ENCODE measurements around the gene CREB3L2.
A peak's percentile ranks its signal among the peaks of the same experiment; 100 is the strongest.

The CREB3L2 gene

DNA sequence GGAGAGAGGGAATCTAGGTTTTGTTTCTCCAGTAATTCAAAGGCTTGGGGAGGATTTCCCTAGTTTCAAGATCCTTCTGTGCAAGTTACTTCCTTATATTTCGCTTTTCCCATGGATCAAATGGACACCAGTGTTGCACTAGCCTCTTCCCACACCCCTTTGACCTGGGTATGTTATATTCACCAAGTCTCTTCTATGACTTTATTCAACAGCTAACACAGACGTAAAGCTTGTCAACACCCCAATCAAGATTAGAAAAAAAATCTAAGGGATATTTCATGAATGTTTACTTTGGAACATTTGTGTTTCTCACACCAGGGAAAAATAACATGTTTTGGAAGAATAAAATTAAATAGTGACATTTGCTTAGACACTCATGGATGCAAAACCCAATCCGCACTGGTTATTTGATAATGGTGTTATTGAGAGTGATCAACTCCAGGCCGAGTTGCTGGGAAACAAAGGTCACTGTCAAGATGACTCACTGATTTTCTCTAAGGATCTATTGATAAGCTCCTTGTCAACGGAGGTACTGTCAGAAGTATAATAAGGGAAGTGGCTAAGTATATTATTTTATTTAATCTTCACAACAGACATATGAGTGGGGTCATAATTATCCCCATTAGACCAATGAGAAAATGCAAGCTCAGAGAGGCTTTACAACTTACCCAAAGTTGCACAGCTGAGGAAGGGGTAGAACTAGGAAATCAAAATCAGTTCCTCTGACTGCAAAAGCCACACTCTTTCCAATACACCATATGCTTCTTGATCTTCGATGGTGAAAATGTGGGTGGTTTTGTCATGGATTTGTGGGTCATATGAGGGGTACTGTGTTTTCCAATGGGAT, 52.2 kb downstream of the CREB3L2 start:
- no peak for DNase-seq

DNA sequence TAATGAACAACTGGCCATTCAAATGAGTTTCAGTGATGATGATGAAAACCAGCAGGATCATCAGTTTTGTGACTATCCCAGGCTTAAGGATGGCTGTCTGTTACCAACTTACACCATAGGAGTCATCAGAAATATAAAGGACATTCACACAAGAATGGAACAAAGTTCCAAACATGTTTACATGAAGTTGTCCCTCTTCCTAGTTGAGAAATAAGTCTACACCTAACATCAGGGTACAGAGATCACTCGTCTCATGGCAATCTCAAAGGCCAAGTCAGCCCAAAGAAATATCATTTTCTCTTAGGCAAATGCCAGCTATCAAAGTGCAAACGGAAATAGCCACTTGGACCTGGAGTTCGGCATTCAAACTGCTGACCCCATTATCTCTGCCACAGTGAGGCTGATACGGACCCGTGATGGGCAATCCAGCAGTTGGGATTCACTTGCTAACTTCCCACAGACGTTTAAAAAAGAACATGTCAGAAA, 53.0 kb downstream of the CREB3L2 start:
- DNase-seq, result no peak

DNA sequence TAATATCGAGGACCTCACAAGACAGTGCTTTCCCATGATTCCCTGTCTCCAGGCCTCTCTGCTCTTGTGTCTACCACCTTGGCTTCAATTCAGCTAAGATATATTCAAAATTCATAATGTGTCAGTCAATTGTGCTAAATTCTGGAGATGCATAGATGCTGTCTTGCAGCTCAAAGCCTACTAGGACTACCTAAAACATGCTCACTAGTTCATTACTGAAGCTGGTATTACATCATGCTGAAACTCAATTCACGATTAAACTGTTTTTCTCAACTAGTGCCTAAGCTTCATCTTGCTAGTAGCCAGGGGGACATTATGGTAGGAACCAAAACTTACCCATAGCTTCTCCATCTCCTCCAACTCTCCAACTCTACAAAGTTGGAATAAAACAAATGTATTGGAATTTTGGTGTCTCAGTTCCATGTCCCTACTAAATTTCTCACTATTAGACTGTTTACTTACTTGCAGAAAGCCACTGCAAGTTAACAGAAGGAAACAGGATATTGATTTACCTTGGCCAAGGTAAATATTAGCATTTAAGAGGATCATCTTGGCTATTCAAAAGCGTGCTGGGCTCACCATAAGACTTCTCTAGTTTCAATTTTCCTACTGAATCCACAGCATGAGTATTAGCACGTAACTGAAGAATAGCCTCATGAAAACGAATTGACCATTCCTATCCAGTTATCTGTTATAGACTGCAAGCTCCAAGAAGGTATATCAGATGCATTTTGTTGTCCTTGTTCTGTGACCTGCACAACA, 53.6 kb downstream of the CREB3L2 start:
- no peak for DNase-seq

DNA sequence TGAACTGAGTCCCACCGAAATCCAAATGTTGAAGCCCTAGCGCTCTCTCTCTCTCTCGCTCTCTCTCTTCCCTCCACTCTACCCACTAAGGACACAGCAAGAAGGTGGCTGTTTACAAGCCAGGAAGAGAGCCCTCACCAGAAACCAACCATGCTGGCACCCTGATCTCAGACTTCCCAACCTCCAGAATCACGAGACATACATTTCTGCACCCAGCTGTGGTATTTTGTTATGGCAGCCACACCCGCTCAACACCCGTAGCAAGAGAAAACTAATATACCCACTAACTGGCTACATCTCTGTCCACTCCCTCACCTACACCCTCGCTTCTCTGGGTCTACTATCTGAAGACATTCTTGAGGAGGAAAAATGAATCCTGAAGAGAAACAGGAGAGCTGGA, 54.8 kb downstream of the CREB3L2 start:
- DNase-seq, result no peak

DNA sequence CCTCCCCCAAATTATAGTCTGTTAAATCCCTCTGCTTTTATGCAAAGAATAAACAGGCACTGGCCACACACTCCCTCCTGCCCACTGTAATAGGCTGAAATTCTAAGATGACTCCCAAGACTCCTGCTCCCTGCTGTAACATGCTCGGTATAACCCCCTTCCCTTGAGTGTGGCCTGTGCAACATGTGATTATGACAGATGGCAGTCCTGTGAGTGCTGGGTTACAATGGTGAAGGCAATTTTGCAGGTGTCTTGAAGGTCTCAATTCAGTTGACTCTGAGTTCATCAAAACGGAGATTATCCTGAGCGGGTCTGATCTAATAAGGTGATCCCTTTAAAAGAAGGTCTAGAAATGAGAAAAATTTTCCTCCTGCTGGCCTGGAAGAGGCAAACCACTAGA, 55.9 kb downstream of the CREB3L2 start:
- DNase-seq, result no peak

DNA sequence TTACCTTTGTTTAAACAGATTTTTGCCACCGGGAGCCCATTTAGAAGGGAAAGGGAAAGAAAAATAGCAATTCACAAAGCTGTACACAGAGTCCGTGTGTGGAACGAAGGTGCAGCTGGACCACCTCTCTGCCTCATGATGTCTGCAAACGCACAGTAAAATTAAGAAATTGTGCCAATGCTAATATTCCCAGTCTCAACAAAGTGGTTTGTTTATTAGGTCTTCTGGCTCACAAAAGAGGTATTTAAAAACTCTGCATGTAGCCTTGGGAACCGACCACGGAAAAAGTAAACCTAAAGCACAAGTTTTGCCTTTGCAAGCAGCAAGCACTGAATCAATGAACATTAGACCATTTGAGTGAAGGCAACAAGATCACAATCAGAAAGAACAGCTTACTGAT, 57.7 kb downstream of the CREB3L2 start:
- no peak for DNase-seq

DNA sequence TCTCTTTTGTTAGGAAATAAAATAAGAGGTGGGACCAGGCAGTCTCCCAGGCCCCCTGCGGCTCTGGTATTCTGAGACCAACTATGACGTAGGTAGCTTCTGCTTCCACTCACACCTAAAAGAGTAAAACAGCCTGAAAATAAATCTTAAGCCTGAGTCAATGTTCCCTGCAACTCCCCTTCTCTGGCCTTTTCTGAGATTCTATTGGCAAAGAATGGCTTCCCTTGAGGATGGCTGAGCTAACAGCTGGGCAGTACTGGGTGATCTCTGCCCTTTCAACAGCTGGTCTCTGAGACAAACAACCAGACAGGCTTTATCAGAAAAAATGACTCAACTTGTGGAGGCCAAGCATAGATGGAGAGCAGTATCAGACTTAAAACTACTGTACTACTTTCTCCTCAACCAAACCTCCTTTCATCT, 58.7 kb downstream of the CREB3L2 start:
- DNase-seq, result peak; percentile 44

DNA sequence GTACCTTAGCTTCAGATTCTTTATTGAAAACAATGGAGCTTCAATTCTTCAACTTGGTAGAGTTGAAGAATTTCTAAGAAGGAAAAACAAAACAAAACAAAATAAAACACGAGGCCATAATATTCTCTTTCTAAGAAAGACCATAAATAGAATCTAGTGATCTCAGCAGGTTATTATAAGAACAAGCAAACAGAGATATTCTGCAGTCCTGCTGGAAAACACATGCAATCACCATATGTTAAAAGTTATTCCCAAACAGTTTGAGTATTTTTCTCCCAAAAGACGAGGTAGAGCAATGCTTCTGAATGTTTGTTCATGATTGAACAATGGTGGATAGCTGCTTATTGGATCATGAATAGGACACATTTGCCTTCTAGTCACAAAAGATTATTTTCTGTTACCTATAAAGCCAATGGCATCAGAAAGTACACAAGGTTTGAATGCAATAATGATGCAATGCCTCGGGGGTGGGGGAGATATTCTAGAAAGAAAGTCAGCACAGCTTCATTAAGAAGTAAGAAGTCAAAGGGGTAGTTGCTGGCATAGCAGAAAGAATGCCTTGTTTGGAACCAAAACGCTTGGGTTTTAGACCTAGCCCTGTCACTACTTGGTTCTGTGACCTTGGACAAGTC, 59.3 kb downstream of the CREB3L2 start:
- no peak for DNase-seq

DNA sequence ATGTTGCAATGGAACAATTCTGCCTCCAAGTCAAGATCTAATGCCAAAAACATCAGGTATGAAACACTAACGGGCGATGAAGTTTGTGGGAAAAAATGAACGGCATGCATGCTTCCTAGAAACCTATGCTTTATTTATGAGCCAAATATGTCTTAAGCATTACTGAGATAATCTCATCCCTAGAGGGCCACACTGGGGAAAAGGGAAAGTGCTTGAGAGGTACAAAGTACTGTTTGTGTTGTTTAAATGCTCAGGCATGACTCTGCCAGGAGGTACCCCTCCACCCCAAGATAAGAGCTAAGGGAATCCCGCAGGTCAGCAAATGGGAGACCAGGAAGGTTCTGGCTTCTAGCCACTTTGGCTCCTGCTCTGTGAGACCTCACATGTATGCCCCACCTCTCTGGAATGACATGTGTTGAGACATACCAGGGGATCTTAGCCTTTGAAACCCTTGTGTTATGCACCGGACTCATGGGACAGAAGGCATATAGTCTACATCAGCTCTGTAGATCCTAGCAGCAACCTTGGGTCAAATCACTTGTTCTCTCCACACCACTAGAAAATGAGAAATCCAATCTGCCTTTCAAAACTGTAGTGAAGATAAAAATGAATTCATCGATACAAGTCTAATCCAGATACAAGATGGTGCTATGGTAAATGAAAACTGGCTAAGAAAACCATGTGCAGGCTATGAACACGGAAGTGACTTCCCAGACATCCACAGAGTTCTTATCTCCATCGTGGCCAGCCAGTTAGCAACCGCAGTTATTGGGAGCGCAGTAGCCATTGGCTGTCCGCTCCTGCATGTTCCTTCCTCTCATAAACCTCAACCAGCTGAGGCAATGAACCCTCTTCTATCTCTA, 61.0 kb downstream of the CREB3L2 start:
- peak; percentile 48 for DNase-seq

DNA sequence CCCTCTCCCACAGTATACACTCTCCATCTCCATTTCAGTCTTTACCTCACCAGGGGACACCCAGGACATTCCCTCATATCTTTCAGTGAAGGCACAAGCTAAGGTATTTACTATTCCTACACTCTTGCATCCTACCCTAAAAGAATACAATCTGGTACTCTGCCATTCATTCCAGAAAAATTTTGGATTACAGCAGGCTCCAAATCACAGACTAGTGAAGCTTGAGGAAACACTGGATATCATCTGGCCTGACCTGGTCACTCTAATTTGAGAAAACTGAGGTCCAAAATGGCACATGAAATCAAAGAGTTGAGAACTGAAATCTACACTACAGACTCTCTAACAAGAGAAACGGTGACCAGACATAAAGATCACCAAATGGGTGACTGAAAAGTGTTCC, 61.7 kb downstream of the CREB3L2 start:
- no peak for DNase-seq

DNA sequence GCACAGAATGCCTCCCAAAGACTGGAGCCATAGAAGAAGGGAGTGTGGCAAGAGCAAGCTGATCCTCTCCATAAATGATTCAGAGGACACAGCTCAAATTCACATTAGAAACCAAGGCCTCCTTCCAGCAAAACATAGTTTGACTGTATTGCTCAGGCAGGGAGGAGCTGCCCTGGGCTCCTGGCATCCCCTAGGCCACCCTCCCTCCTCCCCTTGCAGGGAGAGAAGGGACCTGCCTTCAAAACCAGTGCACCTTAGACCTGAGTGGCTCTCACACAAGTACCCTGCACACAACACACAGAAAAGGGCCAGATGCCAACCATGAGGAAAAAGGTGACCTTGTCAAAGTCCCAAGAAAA, 64.7 kb downstream of the CREB3L2 start:
- DNase-seq, result peak; percentile 31

DNA sequence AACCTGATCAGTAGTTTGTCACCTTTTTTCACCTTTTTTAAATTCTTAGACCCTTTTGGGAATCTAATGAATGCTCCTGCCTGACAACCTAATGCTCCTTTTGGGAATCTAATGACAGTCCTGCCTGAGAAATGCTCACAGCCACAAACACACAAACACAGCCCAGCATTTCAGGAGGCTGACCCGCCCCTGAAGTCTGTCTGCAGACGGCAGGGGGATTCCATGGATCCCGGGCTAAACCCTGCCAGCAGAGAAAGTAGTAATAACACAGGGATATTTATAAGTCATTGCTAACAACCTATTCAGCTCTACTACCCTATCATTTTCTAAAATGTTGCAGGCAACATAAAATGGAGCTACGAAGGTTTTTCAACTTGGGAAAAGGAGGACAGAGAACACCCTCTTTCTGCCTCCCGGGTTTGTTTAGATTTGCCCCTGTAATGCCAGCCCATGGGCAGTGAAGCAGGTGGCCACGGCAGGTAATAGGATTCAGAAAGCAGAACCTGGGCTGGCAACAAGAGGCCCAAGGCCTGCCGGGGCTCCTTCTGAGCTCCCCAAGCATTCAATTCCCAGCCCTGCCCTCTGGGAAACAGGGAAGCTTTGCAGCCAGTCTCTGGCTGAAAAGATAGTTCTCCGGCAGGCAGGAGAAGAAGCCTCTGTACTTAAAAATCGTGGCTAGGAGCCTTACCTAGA, 65.2 kb downstream of the CREB3L2 start:
- no peak for DNase-seq

DNA sequence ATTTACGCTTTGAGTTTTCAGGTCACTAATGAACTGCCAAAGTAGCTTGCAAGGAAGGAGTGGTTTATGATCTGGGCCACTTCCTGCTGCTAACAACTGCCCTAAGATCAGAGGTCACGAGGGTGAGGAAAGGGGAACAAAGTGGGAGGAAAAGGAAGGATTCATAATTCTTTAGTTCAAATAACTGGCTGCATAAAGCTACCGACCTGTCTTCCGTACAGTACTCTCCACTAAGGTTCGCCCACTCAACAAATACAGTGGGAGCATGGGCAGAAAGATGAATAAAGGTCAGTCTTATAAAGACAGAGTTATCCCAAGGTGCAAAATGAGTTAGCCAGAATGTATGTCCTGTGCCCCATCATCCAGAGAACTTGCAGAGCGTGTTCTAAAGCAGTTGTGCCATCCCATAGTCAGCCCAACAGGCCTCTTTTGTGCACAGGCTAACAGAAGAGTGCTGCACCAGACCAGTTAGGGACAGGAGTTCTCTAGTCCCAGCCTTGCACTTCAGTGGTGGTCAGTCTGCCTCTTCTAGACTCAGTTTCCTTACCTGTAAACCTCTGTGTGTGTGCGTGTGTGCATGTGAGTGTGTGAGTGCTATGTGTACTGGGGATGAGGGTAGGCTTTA, 65.9 kb downstream of the CREB3L2 start:
- DNase-seq, result no peak

DNA sequence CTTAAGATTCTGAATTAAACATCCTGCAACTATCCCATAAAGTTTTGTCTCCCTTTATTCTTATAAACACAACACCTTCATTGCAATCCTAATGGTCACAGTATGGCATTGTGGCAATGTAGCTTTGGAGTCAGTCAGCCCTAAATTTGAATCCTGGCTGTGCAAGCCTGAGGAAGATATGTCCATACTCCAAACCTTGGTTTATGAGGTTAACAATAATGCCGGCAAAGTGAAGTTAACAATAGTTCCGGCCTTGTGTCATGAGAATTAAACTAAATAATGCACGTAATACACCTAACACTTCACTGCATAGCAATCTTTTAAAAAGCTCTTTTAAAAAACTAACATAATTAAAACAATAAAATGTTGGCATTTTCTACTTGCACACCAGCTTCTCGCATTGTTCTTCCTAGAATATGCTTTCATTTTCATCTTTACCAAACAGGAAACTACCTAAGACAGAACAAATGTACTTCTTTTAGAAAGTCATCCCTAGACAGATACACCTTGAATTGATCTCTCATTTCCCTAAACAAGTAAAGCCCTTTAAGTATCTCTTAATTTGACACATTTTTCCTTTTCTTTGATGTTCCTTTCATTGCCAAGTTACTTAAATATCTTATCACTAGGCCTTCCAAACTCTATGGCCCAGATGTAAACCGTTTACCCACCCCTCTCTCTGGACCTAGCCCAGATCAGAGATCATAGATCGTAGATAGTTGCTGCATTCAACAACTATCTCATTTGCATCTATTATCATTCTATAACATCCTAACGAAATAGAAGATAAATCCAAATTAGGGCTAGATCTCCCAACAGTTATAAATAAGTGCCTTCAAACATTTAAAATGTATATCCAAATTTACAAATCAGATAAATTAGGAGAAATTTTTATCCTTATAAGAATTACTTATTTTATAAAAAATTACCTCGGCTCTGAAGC, 66.7 kb downstream of the CREB3L2 start:
- no peak for DNase-seq

DNA sequence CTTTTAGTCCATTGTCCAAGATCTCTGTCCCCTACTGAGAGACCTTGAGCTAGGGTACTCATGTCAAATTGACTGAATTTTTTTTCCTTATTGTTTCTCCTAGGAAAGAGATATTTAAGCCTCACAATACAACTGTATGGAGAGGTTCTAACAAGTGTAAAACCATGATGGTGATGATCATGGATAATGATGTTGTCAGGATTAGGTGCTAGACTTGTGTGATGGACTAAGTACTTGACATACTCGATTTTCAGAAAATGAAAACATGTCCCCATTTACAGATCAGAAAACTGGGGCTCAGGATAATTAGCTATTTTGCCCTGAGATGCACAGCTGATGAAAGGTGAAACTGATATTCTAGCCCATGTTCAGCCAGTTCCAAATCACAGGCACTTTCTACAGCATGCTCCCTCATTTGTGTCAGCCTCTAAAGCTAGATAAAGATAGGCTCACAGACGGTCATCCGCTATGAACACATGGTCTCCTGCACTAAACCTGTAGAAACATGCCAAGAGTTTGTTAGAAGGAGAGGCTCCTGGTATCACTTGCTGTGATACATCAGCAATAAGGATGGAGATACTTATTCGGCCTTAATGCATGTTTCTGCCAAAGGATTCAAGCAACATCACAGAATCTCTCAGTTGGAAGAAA, 67.6 kb downstream of the CREB3L2 start:
- DNase-seq, result no peak

DNA sequence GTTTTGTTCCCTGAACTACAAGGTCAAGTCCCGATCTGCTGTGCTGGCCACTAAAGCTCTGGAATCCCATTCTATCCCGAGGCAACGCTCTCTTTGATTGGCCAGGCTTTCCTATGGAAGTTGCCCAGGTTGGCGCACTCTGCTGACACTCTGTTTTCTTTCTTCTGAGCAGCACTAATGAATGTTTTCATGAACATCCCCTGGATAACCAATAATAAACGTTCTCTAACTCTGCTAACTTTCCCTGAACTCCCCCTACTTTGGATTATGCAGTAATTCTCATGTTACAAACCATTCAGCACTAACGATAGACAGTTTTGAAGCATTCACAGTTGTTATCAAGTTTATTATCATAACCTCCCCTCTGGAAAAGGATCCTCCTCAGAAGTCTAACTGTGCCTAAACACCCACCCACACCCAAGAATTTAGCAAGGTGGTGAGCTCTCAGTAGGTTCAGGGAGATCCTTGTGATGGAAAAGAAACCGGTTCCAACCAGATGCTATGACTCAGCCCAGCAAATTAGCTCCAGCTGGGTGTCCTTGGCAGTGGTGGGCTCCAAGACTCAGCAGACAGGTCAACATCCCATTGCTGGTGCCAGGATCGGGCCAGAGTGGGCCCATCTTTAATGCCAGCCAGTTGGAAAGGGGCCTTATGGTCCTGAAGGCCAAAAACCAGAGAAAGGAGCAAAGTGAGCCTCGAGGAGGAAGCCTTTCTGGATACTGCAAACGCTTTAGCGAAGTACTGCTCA, 68.4 kb downstream of the CREB3L2 start:
- DNase-seq, result peak; percentile 75

DNA sequence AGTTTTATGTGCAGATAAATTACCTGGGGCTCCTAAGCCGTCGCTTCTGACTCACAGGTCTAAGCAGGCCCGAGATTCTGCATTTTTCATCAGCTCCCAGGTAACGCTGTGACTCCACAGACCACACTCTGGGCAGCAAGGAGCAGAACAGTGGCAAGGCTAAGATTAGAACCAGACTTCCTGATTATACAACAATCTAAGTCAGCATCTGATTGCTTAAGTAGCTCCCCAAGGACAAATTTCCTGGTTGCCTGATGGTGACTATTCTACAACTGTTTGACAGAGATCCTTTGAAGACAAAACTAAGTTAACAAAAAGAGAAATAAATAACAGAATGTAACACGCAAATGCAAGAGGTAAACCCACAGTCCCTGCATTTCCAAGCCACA, 69.0 kb downstream of the CREB3L2 start:
- peak; percentile 50 for DNase-seq

DNA sequence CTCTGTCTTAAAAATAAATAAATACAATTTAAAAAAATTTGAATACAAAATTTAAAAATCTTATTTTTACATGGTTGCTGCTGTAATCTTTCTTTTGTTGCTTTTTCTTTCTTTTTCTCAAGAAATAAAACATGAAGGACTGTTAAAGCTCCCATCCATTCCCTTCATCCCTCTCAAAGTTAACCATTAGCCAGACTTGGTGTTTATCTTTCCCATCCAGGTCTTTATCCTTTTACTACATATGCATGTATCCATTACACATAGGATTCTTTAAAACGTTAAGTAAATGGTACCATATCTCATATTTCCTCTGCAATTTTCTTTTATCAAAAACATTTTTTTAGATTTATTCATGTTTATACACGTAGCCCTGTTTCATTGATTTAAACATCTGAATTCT, 70.1 kb downstream of the CREB3L2 start:
- no peak for DNase-seq

DNA sequence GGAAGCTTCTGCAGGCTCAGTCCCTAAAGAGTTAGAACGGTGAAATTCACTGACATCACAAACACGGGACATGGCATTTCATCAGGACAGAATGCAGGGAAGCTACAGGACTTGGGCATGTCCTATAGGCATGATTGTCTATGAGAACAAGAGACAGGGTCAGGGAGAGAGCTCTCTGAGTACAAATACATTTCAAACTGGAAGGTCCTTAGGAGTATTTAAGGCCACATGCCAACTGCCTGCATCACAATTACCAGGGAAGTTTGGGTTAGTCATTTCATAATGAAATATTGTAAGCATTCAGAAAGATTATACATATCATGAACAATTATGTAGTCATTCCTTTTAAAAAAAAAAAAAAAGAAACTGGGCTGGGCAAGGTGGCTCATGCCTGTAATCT, 71.3 kb downstream of the CREB3L2 start:
- DNase-seq, result peak; percentile 92
